GM19328 (cell line): ENCODE measurements around the gene TMEM63B.
"Not testable (repeated sequence)": the region's sequence is repeated elsewhere in the genome, so short reads cannot be mapped to it uniquely, and the experiment has no call there.

Experiments
- ATAC-seq: cut with Tn5 transposase; IDR thresholded peaks from one replicate; pipeline ENCODE4 v1.9.1; 2021; ENCODE audit warnings: mild to moderate bottlenecking, moderate library complexity; ENCODE audit not compliant: unreplicated experiment

The TMEM63B gene

GRCh38 chr6:44093750-44094402 is 33.5 kb upstream of the TMEM63B start:
- ATAC-seq: no peak

- no peak for ATAC-seq
Observed at GRCh38 chr6:44094403-44095242, 32.7 kb upstream of the TMEM63B start.

GRCh38 chr6:44095243-44095623 is 32.1 kb upstream of the TMEM63B start:
- ATAC-seq: not testable (repeated sequence)

- no peak for ATAC-seq
Observed at GRCh38 chr6:44096612-44097011, 30.7 kb upstream of the TMEM63B start.

GRCh38 chr6:44097782-44098317 is 29.5 kb upstream of the TMEM63B start:
- no peak for ATAC-seq

- no peak for ATAC-seq
Observed at GRCh38 chr6:44099192-44099591, 28.2 kb upstream of the TMEM63B start.

- ATAC-seq: no peak
Observed at GRCh38 chr6:44100088-44100550, 27.2 kb upstream of the TMEM63B start.

GRCh38 chr6:44101832-44102231 is 25.5 kb upstream of the TMEM63B start:
- no peak for ATAC-seq

GRCh38 chr6:44102527-44102926 is 24.8 kb upstream of the TMEM63B start:
- ATAC-seq: no peak

- ATAC-seq: no peak
Observed at GRCh38 chr6:44104481-44105021, 22.8 kb upstream of the TMEM63B start.

GRCh38 chr6:44105146-44105545 is 22.2 kb upstream of the TMEM63B start:
- no peak for ATAC-seq

- no peak for ATAC-seq
Observed at GRCh38 chr6:44105993-44106740, 21.2 kb upstream of the TMEM63B start.

- ATAC-seq: no peak
Observed at GRCh38 chr6:44107017-44107416, 20.3 kb upstream of the TMEM63B start.

GRCh38 chr6:44108471-44108870 is 18.9 kb upstream of the TMEM63B start:
- ATAC-seq: no peak

GRCh38 chr6:44109212-44109611 is 18.1 kb upstream of the TMEM63B start:
- ATAC-seq: no peak

- no peak for ATAC-seq
Observed at GRCh38 chr6:44110005-44110676, 17.2 kb upstream of the TMEM63B start.

- no peak for ATAC-seq
Observed at GRCh38 chr6:44110966-44111365, 16.4 kb upstream of the TMEM63B start.

- ATAC-seq: no peak
Observed at GRCh38 chr6:44111434-44112417, 15.6 kb upstream of the TMEM63B start.

- no peak for ATAC-seq
Observed at GRCh38 chr6:44113414-44113813, 13.9 kb upstream of the TMEM63B start.
